Breast epithelium (tissue), 4 donors: ENCODE results near the gene ZBTB48. TPM values are rescaled to one million over a fixed set of nuclear protein-coding genes. Genes with fewer than 3 reads are reported as not detected.

Experiments
- DNase-seq, 2 donors: peaks; one replicate each; pipeline ENCODE4 v3.0.0-alpha.2; 2019; ENCODE audit warnings: low spot score in 2 of 2
- H3K27ac ChIP-seq, 2 donors: fragments of 200-600 bp; sonication (generic) in 1 of 2; one replicate each; pipeline ENCODE4 v1.5.1; 2016 to 2019; ENCODE audit warnings: mild to moderate bottlenecking in 1 of 2
- H3K27me3 ChIP-seq, 2 donors: fragments of 200-600 bp; sonication (generic) in 1 of 2; one replicate each; pipeline versions ENCODE4 v1.5.1 to v1.6.0; 2017 to 2019; ENCODE audit warnings: control low read depth in 1 of 2, mild to moderate bottlenecking in 1 of 2
- H3K36me3 ChIP-seq: fragments of 200-600 bp; one replicate; pipeline ENCODE4 v1.5.1; 2019
- H3K4me1 ChIP-seq, 2 donors: fragments of 200-600 bp; sonication (generic); one replicate each; pipeline ENCODE4 v1.5.1; 2016 to 2019; ENCODE audit warnings: control low read depth in 1 of 2
- H3K4me3 ChIP-seq, 3 donors: fragments of 200-600 bp; sonication (generic); 1 replicate in 2 of 3; 2 replicates in 1 of 3; pipeline ENCODE4 v1.5.1; 2016 to 2019; ENCODE audit warnings: mild to moderate bottlenecking in 3 of 3, moderate library complexity in 2 of 3
- H3K9me3 ChIP-seq, 2 donors: fragments of 200-600 bp; sonication (generic) in 1 of 2; one replicate each; pipeline ENCODE4 v1.5.1; 2016 to 2019; ENCODE audit warnings: control low read depth in 1 of 2
- POLR2A ChIP-seq: fragments of 450-650 bp; IDR thresholded peaks from one replicate; pipeline ENCODE4 v1.6.1; 2016; ENCODE audit warnings: antibody characterized with exemption, mild to moderate bottlenecking, moderate library complexity
- POLR2AphosphoS5 ChIP-seq, 3 donors: sonication (generic); formaldehyde crosslinking; IDR thresholded peaks; one replicate each; pipeline ENCODE4 v1.6.1; 2017; ENCODE audit warnings: antibody characterized with exemption in 3 of 3
- intact Hi-C: fragments of 100-400 bp; cut with DNase I; formaldehyde crosslinking; loops from one replicate; pipeline ENCODE4 v1.15.1; 2023; ENCODE audit warnings: low total_unique reads
- total RNA-seq, 3 donors: library from RNA; depleted of rRNA; stranded (reverse); fragments of >200 nt; gene quantifications; one replicate each; pipeline ENCODE4 v1.1.0, GENCODE V29; 2016
- TF ChIP-seq, protein P1 (sequence below), 3 donors: fragments of 450-650 bp; IDR thresholded peaks; one replicate each; pipeline ENCODE4 v1.5.1; 2016 to 2017; ENCODE audit warnings: antibody characterized with exemption in 3 of 3, mild to moderate bottlenecking in 3 of 3, moderate library complexity in 3 of 3

ZBTB48 gene
- total RNA-seq, 3 donors from 2014 or later = 19.3 to 19.6 (median 19.4) TPM

DNA sequence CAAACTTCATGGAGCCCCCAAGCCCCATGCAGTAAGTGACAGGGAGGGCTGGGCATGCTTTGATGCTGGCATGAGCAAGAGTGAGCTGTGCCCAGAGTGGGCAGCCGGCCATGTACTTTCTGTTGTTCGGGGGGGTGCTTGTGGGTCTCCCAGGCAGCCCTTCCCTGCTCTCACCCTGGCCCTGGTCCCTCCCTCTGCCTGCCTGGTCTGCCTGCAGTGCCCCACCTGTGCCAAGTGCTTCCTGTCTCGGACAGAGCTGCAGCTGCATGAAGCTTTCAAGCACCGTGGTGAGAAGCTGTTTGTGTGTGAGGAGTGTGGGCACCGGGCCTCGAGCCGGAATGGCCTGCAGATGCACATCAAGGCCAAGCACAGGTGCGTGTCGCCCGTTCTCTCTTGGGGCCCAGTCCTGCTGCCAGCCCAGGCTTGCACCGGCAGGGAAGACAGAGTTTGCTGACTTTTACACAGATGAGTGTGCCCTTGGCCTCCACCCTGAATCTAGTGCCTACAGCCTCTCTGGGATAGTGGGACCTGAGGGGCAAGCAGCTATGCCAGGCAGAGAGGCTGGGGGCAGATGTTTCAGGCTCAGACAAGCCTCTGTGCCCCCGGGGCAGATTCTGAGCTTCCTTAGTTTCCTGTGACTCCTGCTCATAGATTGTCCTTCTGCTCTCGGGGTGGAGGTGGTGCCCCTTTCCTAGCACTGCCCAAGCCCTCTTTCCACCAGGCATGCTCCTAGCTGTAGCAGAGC lies 7.6 kb downstream of the ZBTB48 start:
- intact Hi-C loops = no loop called here
- TF ChIP-seq, protein P1, sequence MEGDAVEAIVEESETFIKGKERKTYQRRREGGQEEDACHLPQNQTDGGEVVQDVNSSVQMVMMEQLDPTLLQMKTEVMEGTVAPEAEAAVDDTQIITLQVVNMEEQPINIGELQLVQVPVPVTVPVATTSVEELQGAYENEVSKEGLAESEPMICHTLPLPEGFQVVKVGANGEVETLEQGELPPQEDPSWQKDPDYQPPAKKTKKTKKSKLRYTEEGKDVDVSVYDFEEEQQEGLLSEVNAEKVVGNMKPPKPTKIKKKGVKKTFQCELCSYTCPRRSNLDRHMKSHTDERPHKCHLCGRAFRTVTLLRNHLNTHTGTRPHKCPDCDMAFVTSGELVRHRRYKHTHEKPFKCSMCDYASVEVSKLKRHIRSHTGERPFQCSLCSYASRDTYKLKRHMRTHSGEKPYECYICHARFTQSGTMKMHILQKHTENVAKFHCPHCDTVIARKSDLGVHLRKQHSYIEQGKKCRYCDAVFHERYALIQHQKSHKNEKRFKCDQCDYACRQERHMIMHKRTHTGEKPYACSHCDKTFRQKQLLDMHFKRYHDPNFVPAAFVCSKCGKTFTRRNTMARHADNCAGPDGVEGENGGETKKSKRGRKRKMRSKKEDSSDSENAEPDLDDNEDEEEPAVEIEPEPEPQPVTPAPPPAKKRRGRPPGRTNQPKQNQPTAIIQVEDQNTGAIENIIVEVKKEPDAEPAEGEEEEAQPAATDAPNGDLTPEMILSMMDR (IDR thresholded peaks at IDR 0.05) = no peak
- TF ChIP-seq POLR2A (no peak), POLR2AphosphoS5 (IDR thresholded peaks at IDR 0.05) (no peak)
- Histone ChIP-seq H3K9me3 (no peaks in the 10 kb centered on the region), H3K4me3 (no peak overlapping the region), H3K27ac (no peak overlapping the region), H3K4me1 (no peaks in the 10 kb centered on the region), H3K36me3 (no peaks in the 10 kb centered on the region), H3K27me3 (no peaks in the 10 kb centered on the region)
- DNase-seq = peak in 1 of 2 donors; percentile 71

DNA sequence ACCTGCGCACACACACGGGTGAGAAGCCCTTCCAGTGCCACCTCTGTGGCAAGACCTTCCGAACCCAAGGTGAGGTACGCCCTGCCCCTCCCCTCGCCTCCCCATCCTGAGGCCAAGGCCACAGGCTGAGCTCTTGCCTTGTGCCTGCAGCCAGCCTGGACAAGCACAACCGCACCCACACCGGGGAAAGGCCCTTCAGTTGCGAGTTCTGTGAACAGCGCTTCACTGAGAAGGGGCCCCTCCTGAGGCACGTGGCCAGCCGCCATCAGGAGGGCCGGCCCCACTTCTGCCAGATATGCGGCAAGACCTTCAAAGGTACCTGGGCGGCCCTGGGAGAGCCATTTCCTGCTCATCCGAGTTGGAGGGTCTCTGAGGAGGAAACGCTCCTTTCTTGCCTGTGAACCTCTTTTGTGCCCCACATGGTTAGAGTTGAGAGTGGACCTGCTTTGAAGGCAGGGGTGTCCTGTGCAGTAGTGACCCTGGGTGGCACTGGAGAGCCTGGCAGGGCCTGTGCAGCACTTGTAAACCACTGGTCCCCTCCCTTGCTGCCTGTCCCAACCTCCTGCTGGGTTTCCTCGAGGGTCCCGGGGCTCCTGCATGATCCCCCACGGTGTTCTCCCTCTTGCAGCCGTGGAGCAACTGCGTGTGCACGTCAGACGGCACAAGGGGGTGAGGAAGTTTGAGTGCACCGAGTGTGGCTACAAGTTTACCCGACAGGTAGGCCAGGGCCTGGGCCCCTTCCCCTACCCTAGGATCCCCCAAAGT lies 8.5 kb downstream of the ZBTB48 start:
- Histone ChIP-seq H3K4me1 (no peaks in the 10 kb centered on the region), H3K27me3 (no peaks in the 10 kb centered on the region), H3K27ac (peak overlapping the region in 1 of 2 donors; percentile 55), H3K36me3 (no peaks in the 10 kb centered on the region), H3K4me3 (no peak overlapping the region), H3K9me3 (no peaks in the 10 kb centered on the region)
- TF ChIP-seq POLR2AphosphoS5 (IDR thresholded peaks at IDR 0.05) = no peak
- TF ChIP-seq, protein P1 (IDR thresholded peaks at IDR 0.05) = no peak
- TF ChIP-seq POLR2A = no peak
- intact Hi-C loops = no loop called here
- no peak for DNase-seq

DNA sequence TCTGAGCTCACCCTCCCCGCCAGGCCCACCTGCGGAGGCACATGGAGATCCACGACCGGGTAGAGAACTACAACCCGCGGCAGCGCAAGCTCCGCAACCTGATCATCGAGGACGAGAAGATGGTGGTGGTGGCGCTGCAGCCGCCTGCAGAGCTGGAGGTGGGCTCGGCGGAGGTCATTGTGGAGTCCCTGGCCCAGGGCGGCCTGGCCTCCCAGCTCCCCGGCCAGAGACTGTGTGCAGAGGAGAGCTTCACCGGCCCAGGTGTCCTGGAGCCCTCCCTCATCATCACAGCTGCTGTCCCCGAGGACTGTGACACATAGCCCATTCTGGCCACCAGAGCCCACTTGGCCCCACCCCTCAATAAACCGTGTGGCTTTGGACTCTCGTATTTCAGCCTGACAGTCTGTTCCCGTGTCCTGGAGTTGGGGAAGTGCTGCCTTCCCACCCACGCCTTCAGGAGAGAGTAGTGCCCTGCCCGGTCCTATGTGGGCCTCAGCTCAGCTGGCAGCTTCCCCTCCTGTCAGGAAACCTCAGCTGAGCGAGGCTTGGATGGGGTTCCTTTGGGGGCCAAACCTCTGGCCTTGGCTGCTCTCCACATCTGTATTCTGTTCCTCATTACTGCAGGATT lies 9.2 kb downstream of the ZBTB48 start:
- TF ChIP-seq, protein P1 (IDR thresholded peaks at IDR 0.05) = no peak
- peak overlapping the region; percentile 50 to 55 for H3K27ac ChIP-seq
- no peaks in the 10 kb centered on the region for H3K36me3 ChIP-seq
- H3K4me3 ChIP-seq = no peak overlapping the region
- H3K9me3 ChIP-seq = no peaks in the 10 kb centered on the region
- no peaks in the 10 kb centered on the region for H3K4me1 ChIP-seq
- H3K27me3 ChIP-seq = no peaks in the 10 kb centered on the region
- no peak for DNase-seq
- intact Hi-C loops = no loop called here

DNA sequence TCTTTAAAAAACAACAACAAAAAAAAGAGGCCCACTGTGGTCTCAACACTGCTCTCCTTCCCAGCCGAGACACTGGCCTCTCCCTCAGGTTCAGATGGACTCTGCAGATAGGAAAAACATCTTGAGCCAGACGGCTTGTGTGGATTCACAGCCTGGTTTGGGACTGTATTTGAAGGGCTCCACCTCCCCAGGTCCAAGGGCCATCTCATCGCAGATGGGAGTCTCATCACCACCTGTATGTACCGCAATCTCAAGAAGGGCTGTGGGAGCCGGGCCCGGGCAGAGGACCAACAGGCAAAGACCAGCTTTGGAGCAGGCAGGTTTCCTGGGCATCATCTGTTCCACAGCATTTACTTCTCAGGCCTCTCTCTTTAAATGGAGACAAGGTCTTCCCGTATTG lies 10.3 kb downstream of the ZBTB48 start:
- no peak for DNase-seq
- H3K36me3 ChIP-seq = no peaks in the 10 kb centered on the region
- no peaks in the 10 kb centered on the region for H3K27me3 ChIP-seq
- TF ChIP-seq POLR2A (no peak), POLR2AphosphoS5 (IDR thresholded peaks at IDR 0.05) (no peak)
- TF ChIP-seq, protein P1 (IDR thresholded peaks at IDR 0.05) = no peak
- no peak overlapping the region for H3K4me3 ChIP-seq
- no peak overlapping the region for H3K27ac ChIP-seq
- intact Hi-C loops = no loop called here
- no peaks in the 10 kb centered on the region for H3K4me1 ChIP-seq
- H3K9me3 ChIP-seq = no peaks in the 10 kb centered on the region

DNA sequence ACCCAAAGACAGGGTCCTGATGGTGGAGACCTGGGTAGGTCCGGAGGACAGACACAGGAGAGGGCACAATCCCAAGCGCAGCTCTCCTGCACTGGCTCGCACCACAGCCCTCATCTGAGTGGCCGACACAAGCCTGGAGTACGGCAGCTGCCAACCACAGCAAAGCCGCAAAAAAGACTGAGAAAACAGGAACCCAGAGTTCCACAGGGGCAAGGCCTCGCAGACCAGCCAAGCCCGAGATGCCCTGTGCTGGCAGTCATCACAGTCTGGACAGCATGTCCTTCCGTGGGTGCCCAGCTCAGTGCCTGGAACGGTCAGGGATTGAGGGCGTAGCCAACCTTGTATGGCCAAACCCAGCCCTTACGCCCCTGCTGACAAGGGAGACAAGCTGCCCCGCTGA lies 11.4 kb downstream of the ZBTB48 start:
- intact Hi-C loops = no loop called here
- no peak for DNase-seq
- no peaks in the 10 kb centered on the region for H3K27me3 ChIP-seq
- TF ChIP-seq, protein P1 (IDR thresholded peaks at IDR 0.05) = no peak
- TF ChIP-seq POLR2A (no peak), POLR2AphosphoS5 (IDR thresholded peaks at IDR 0.05) (no peak)
- no peaks in the 10 kb centered on the region for H3K36me3 ChIP-seq
- peak overlapping the region in 1 of 2 donors; percentile 12 for H3K27ac ChIP-seq
- no peaks in the 10 kb centered on the region for H3K9me3 ChIP-seq
- peaks cover 0 to under 1% of the 10 kb centered on the region in 2 donors for H3K4me1 ChIP-seq
- no peak overlapping the region for H3K4me3 ChIP-seq
